ENCODE measurements around the gene NDUFS8. TPM values are rescaled to one million over a fixed set of nuclear protein-coding genes. Genes with fewer than 3 reads are reported as not detected.

NDUFS8 gene
- total RNA-seq, 5 donors from 2014 or later (not counting 1 experiment from before 2014, with no cell fraction given) = 76.9 to 102 (median 91.1) TPM

DNA sequence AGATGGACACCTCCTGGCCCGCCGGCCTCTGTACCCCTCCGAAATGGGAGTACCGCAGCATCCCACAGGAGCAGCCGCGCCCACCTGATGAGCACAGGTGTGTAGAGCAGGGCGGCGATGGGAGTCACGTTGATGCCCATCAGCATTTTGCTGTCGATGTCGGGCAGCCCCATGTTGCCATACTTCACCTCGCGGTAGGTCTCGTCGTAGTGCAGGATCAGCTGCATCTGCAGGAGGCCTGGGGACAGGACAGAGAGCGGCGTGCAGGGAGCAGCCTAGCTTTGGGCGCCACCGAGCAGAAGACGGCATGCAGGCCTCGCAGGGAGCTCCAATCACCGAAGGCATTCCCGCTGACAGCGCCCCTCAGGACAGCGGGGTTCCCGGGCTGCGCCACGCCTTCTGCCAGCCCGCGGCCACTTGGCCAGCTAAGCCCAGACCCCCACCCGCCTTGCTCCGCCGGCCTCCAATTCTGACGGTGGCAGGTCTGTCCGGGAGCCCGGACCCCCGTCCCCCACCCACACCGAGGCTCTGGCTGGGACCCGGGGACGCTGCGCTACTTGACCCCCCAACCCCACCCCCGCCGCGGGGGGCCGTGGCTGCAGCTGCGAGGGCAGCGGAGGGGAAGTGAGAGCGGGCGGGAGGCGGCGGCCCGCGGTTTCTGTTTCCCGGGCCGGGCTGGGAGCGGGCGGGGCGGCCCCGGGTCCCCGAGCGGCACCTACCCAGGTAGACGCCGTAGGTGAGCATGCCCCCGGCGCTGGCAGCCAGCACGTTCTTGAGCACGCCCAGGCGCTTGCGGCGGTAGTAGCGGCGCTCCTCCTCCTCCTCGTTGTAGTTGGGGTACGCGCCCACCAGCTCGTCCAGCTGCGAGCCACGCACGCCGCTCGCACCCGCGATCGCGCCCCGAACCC is 27.3 kb upstream of the NDUFS8 start:
- no peaks in the 10 kb centered on the region for H3K36me3 Mint-ChIP-seq
- H3K27me3 ChIP-seq (replicated peaks in 1 of 2; ENCODE audit: control insufficient read depth in 2 of 2, extremely low read depth in 1 of 2, insufficient read depth in 2 of 2, low read length in 1 of 2) = peaks cover 0 to 4% of the 10 kb centered on the region in 2 experiments
- DNase-seq = peak; percentile 28 to 76 (median 62)
- no peaks in the 10 kb centered on the region for H3K9me3 Mint-ChIP-seq
- 25% methylated on average over 77 of the region's 86 CpGs for WGBS (ENCODE audit: insufficient coverage)
- H3K9me3 ChIP-seq = no peaks in the 10 kb centered on the region
- peak overlapping the region; percentile 26 to 37 for H3K4me3 ChIP-seq (ENCODE audit: control insufficient read depth in 1 of 2, extremely low read depth in 1 of 2, low read length in 1 of 2)
- ChIA-PET CTCF (interaction anchor here in 1 of 2 donors (0.6 kb wide), 1 partner anchor 25 kb away, joined by 9 read pairs; no protein-coding TSS in a partner anchor), POLR2A (interaction anchor here in 1 of 2 donors (0.6 kb wide), 1 partner anchor 117 kb away, joined by 8 read pairs; no protein-coding TSS in a partner anchor)
- no peaks in the 10 kb centered on the region for H3K27me3 Mint-ChIP-seq
- peak overlapping the region; percentile 71 to 83 (median 73) for H3K4me3 Mint-ChIP-seq
- H3K27ac ChIP-seq (ENCODE audit: low read length) = peak overlapping the region; percentile 28
- peak overlapping the region; percentile 83 to 86 for H3K27ac Mint-ChIP-seq
- peaks cover 1 to 35% of the 10 kb centered on the region in 2 experiments for H3K4me1 ChIP-seq (ENCODE audit: control insufficient read depth in 1 of 2, extremely low read depth in 1 of 2, insufficient read depth in 2 of 2, low read length in 2 of 2)
- H3K4me1 Mint-ChIP-seq = peaks cover 19 to 32% (median 23%) of the 10 kb centered on the region in 3 donors
- peak; percentile 83 to 86 (median 84) for ATAC-seq (replicated peaks in 1 of 4)
- peaks cover 0 to 6% of the 10 kb centered on the region in 2 donors for H3K36me3 ChIP-seq (ENCODE audit: control insufficient read depth in 2 of 2, extremely low read depth in 1 of 2, insufficient read depth in 1 of 2, low read length in 1 of 2)

DNA sequence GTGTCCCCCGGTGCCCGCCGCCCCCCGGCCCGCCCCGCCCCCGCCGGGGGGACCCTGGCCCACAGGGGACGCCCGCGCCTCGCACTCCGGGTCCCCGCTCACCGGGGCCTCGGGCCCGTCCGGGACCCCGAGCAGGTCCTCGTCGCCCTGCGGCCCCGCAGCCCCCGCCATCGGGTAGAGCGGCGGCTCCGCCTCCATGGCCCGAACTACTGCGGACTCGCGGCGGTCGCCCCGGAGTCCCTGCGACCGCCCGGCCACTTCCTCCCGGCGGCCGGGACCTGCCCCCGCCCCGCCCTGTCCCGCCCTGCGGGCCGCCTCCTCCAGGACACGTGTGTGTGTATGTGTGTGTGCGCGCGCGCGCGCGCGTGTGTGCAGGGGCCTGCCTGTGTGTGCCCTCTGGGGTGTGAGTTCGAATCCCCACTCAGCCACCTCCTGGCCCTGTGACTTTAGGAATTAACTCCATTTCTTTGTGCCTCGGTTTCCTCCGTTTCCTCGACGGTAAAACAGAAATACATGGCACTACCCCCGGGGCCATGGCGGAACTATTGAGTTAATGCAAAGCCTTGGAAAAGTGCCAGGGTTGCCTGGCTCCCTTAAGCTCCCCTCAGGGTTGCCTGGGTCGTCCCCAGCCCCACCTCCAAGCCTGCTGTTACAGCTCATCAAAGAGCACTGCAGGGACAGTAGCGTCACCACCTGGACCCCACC is 26.5 kb upstream of the NDUFS8 start, which contains the start of gene UNC93B1:
Gene UNC93B1 (minus strand): TSS at position 252 of the 705 bp plus-strand sequence. CDS start 54 bp downstream, at position 198.
- Mint-ChIP-seq H3K36me3 (no peaks in the 10 kb centered on the region), H3K27ac (peak within 1 kb of the TSS; percentile 83 to 88), H3K9me3 (no peaks in the 10 kb centered on the region), H3K27me3 (no peaks in the 10 kb centered on the region), H3K4me3 (peak within 1 kb of the TSS; percentile 82 to 84 (median 83)), H3K4me1 (peaks cover 15 to 30% (median 21%) of the 10 kb centered on the region in 3 donors)
- Histone ChIP-seq H3K27me3 (replicated peaks in 1 of 2; ENCODE audit: control insufficient read depth in 2 of 2, extremely low read depth in 1 of 2, insufficient read depth in 2 of 2, low read length in 1 of 2) (peaks cover 0 to 4% of the 10 kb centered on the region in 2 experiments), H3K36me3 (ENCODE audit: control insufficient read depth in 2 of 2, extremely low read depth in 1 of 2, insufficient read depth in 1 of 2, low read length in 1 of 2) (peaks cover 0 to 5% of the 10 kb centered on the region in 2 donors), H3K4me1 (ENCODE audit: control insufficient read depth in 1 of 2, extremely low read depth in 1 of 2, insufficient read depth in 2 of 2, low read length in 2 of 2) (peaks cover 0 to 31% of the 10 kb centered on the region in 2 experiments), H3K9me3 (no peaks in the 10 kb centered on the region), H3K27ac (ENCODE audit: low read length) (peak within 1 kb of the TSS; percentile 47), H3K4me3 (ENCODE audit: control insufficient read depth in 1 of 2, extremely low read depth in 1 of 2, low read length in 1 of 2) (peak within 1 kb of the TSS; percentile 45 to 52)
- ChIA-PET POLR2A (interaction anchor here in 1 of 2 donors (0.6 kb wide), 1 partner anchor 116 kb away, joined by 8 read pairs; no protein-coding TSS in a partner anchor), CTCF (interaction anchor here in 1 of 2 donors (0.6 kb wide), 1 partner anchor 24 kb away, joined by 9 read pairs; no protein-coding TSS in a partner anchor)
- peak; percentile 86 to 88 (median 87) for ATAC-seq (replicated peaks in 1 of 4)
- peak; percentile 62 to 82 (median 72) for DNase-seq
- WGBS (ENCODE audit: insufficient coverage) = 4% methylated on average over 40 of the region's 64 CpGs

DNA sequence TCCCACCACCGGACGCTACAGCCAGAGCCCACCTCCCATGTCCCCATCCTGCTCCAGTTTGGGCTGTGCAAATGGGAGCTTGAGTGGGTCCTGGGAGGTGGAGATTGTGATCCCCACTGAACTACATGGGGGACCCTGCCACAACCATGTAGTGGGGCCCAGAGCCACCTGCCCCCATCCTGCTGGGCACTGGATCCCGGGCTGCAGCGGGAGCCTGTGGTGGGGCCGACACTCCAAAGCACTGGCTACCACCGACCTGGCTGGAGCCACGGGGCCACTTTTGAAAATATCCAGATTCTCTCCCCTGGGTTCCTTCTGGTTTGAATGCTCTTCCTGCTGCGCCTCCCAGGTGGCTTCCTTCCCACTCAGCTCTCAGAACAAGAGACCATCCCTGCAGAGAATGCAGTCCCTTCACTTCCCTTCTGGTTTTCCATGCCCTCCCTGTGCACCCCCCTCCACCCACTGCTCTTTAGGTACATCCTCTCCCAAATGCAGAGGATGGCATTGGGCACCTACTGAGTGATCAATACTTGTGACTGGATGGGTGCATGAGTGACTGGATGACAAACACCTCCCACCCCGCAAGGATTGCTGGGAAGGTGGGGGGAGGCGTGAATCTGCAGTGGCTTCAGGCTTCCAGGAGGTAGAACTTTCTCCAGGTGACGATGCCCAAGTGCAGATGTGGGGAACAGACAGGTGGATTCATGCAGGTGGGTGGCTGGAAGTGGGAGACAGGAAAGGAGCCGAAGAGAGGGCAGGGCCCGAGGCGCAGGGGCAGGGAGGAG is 25.7 kb upstream of the NDUFS8 start:
- ChIA-PET CTCF (no interaction called here), POLR2A (no interaction called here)
- Mint-ChIP-seq H3K27ac (peak overlapping the region; percentile 78 to 82), H3K36me3 (no peaks in the 10 kb centered on the region), H3K4me1 (peaks cover 19 to 37% (median 25%) of the 10 kb centered on the region in 3 donors), H3K27me3 (no peaks in the 10 kb centered on the region), H3K9me3 (no peaks in the 10 kb centered on the region), H3K4me3 (peak overlapping the region; percentile 82 to 84 (median 83))
- Histone ChIP-seq H3K9me3 (no peaks in the 10 kb centered on the region), H3K27ac (ENCODE audit: low read length) (peak overlapping the region; percentile 47), H3K4me1 (ENCODE audit: control insufficient read depth in 1 of 2, extremely low read depth in 1 of 2, insufficient read depth in 2 of 2, low read length in 2 of 2) (peaks cover 0 to 27% of the 10 kb centered on the region in 2 experiments), H3K27me3 (replicated peaks in 1 of 2; ENCODE audit: control insufficient read depth in 2 of 2, extremely low read depth in 1 of 2, insufficient read depth in 2 of 2, low read length in 1 of 2) (peaks cover 0 to 4% of the 10 kb centered on the region in 2 experiments), H3K4me3 (ENCODE audit: control insufficient read depth in 1 of 2, extremely low read depth in 1 of 2, low read length in 1 of 2) (peak overlapping the region in 1 of 2 donors; percentile 52), H3K36me3 (ENCODE audit: control insufficient read depth in 2 of 2, extremely low read depth in 1 of 2, insufficient read depth in 1 of 2, low read length in 1 of 2) (no peaks in the 10 kb centered on the region)
- DNase-seq (no peak), ATAC-seq (replicated peaks in 1 of 4) (no peak)
- 75% methylated on average over 9 of the region's 14 CpGs for WGBS (ENCODE audit: insufficient coverage)

DNA sequence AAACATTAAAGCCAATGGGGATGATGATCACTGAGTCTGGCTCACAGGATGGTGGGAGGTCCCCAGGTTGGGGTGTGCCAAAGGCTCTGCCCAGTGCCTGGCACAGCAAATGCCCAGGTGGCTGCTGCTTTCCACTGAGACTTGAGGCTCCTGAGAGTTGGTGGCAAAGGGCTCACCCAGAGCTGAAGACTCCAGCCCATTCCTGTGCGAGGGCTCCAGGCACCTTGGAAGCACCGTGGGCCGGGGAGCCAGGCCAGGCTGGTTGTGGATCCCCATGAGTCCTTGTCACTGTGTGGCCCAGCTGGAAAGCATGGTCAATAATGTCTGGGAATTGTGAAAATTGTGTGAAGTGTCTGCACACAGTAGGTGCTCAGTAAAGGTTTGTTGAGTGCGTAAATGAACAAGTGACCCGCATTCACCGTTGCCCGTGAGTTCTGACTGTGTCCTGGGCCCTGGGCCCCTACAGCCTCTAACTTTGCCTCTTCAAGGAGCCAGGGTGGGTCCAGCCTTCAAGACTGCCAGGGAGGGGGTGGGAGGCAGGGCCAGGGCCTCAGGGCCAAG is 23.8 kb upstream of the NDUFS8 start:
- peaks cover 19 to 36% (median 25%) of the 10 kb centered on the region in 3 donors for H3K4me1 Mint-ChIP-seq
- no peak overlapping the region for H3K4me3 ChIP-seq (ENCODE audit: control insufficient read depth in 1 of 2, extremely low read depth in 1 of 2, low read length in 1 of 2)
- no peak overlapping the region for H3K27ac Mint-ChIP-seq
- ChIA-PET POLR2A (no interaction called here), CTCF (no interaction called here)
- H3K4me3 Mint-ChIP-seq = no peak overlapping the region
- ATAC-seq (replicated peaks in 1 of 4) = no peak
- H3K36me3 Mint-ChIP-seq = no peaks in the 10 kb centered on the region
- WGBS (ENCODE audit: insufficient coverage) = 95% methylated on average over 7 of the region's 7 CpGs
- H3K27me3 ChIP-seq (replicated peaks in 1 of 2; ENCODE audit: control insufficient read depth in 2 of 2, extremely low read depth in 1 of 2, insufficient read depth in 2 of 2, low read length in 1 of 2) = peaks cover 0 to 10% of the 10 kb centered on the region in 2 experiments
- no peak for DNase-seq
- H3K27me3 Mint-ChIP-seq = peaks cover 0 to under 1% of the 10 kb centered on the region in 2 donors
- H3K9me3 Mint-ChIP-seq = no peaks in the 10 kb centered on the region
- peaks cover 0 to 32% of the 10 kb centered on the region in 2 experiments for H3K4me1 ChIP-seq (ENCODE audit: control insufficient read depth in 1 of 2, extremely low read depth in 1 of 2, insufficient read depth in 2 of 2, low read length in 2 of 2)
- no peak overlapping the region for H3K27ac ChIP-seq (ENCODE audit: low read length)
- no peaks in the 10 kb centered on the region for H3K9me3 ChIP-seq
- no peaks in the 10 kb centered on the region for H3K36me3 ChIP-seq (ENCODE audit: control insufficient read depth in 2 of 2, extremely low read depth in 1 of 2, insufficient read depth in 1 of 2, low read length in 1 of 2)

DNA sequence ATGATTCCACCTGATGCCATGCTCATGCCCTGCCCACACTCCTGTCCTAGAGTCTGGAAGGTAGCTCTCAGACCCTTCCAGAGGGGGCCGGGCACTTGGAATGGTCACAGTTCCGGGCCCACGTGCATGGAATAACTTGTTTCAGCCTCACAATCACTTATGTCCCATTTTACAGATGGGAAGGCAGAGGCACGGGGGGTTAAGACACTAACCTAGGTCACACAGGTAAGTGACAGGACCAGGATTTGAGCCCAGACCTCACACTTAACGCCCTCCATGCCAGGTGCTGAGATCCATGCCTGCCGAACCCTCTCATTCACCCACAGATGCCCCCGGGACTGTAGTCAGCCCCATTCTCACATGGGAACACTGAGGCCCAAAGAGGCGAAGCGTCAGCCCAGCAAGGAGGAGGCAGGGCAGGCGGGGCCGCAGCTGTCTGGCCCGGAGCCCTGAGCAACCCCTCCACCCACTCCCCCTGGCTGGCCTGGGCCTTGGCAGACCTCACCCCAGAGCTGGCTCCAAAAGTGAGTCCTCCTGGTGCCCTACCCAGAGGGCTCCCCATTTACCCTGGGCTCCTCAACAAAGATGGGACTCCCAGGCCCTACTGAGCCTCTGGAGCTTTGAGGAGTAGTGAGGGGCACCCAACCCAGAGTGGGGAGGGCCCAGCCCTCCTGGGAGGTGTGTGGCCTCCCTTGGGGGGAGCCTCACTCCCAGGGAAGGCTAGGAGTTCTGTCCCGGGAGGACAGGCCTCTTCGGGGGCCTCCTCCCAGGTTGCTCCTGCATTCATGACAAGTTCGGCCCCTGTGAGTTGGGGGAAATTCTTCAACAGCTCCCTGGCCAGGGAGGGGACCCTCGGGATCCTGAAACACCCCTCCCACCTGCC is 22.7 kb upstream of the NDUFS8 start:
- H3K27me3 Mint-ChIP-seq = peaks cover 0 to 3% of the 10 kb centered on the region in 2 donors
- no peak overlapping the region for H3K27ac ChIP-seq (ENCODE audit: low read length)
- WGBS (ENCODE audit: insufficient coverage) = 76% methylated on average over 13 of the region's 16 CpGs
- H3K4me1 Mint-ChIP-seq = peaks cover 18 to 29% (median 19%) of the 10 kb centered on the region in 3 donors
- ChIA-PET POLR2A (no interaction called here), CTCF (no interaction called here)
- no peak overlapping the region for H3K4me3 Mint-ChIP-seq
- DNase-seq (no peak), ATAC-seq (replicated peaks in 1 of 4) (no peak)
- no peaks in the 10 kb centered on the region for H3K9me3 Mint-ChIP-seq
- peaks cover 0 to 20% of the 10 kb centered on the region in 2 experiments for H3K27me3 ChIP-seq (replicated peaks in 1 of 2; ENCODE audit: control insufficient read depth in 2 of 2, extremely low read depth in 1 of 2, insufficient read depth in 2 of 2, low read length in 1 of 2)
- peaks cover 0 to 29% of the 10 kb centered on the region in 2 experiments for H3K4me1 ChIP-seq (ENCODE audit: control insufficient read depth in 1 of 2, extremely low read depth in 1 of 2, insufficient read depth in 2 of 2, low read length in 2 of 2)
- no peak overlapping the region for H3K4me3 ChIP-seq (ENCODE audit: control insufficient read depth in 1 of 2, extremely low read depth in 1 of 2, low read length in 1 of 2)
- no peaks in the 10 kb centered on the region for H3K9me3 ChIP-seq
- no peaks in the 10 kb centered on the region for H3K36me3 Mint-ChIP-seq
- no peaks in the 10 kb centered on the region for H3K36me3 ChIP-seq (ENCODE audit: control insufficient read depth in 2 of 2, extremely low read depth in 1 of 2, insufficient read depth in 1 of 2, low read length in 1 of 2)
- H3K27ac Mint-ChIP-seq = no peak overlapping the region
